Colonic mucosa (tissue), 4 donors: ENCODE data around the gene ITGA1. TPM values are rescaled to one million over a fixed set of nuclear protein-coding genes. Genes with fewer than 3 reads are reported as not detected.

Experiments used
- DNase-seq: peaks from one replicate; pipeline ENCODE4 v3.0.0-alpha.2; 2020
- H3K27ac ChIP-seq: fragments of 200-600 bp; one replicate; pipeline ENCODE4 v1.8.0; 2021
- H3K27me3 ChIP-seq: fragments of 200-600 bp; one replicate; pipeline ENCODE4 v1.8.0; 2021
- H3K36me3 ChIP-seq: fragments of 200-600 bp; one replicate; pipeline ENCODE4 v1.8.0; 2021
- H3K4me1 ChIP-seq: fragments of 200-600 bp; one replicate; pipeline ENCODE4 v1.8.0; 2021; ENCODE audit warnings: mild to moderate bottlenecking
- H3K4me3 ChIP-seq: fragments of 200-600 bp; one replicate; pipeline ENCODE4 v1.8.0; 2021
- H3K9ac ChIP-seq, 2 donors: one replicate each; pipeline ENCODE4 v1.7.0; 2013; ENCODE audit warnings: control low read depth in 2 of 2, low read depth in 2 of 2, low read length in 2 of 2
- H3K9me3 ChIP-seq: fragments of 200-600 bp; one replicate; pipeline ENCODE4 v1.8.0; 2021
- CTCF ChIP-seq: fragments of 200-600 bp; IDR thresholded peaks from one replicate; pipeline ENCODE4 v1.8.0; 2022; ENCODE audit warnings: antibody characterized with exemption, mild to moderate bottlenecking
- intact Hi-C: fragments of 100-400 bp; cut with DNase I; formaldehyde crosslinking; loops from one replicate; pipeline ENCODE4 v1.14.1; 2022
- total RNA-seq, 2 donors: library from RNA; stranded (reverse); fragmentation: NEBNext Ultra II Directional in 1 of 2; extraction: Animal tissue kit (Norgen Biotek cat#: 25700) in 1 of 2; gene quantifications; one replicate each; pipeline ENCODE4 v1.2.1, GENCODE V29; 2021
- donor health status: healthy.
- donor health status: DM: no; HTN: no; CAD: no.
- donor health status: DM: no; HTN: no; CAD: no.

ITGA1 gene
- total RNA-seq, 2 donors from 2014 or later = 19.2 to 52.5 TPM

DNA sequence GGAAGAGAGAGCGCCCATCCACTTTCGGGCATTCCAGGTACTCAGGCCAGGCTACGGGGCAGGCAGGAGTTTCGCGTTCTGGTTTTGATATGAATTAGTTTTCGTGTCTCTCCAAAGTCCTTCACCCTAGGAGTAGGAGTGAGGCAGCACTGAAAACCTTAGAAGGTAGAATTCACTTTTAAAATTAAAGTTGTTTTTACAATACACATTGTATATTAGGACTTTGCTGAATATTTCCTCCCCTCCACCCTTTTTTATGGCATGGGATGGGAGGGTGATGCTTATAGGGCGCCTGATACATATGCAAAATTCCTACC is 747 bp downstream of the ITGA1 start:
- DNase-seq = no peak
- Histone ChIP-seq H3K36me3 (no peaks in the 10 kb centered on the region), H3K9ac (peak overlapping the region; percentile 74 to 84), H3K4me1 (peaks cover 4% of the 10 kb centered on the region), H3K4me3 (peak overlapping the region; percentile 74), H3K27me3 (no peaks in the 10 kb centered on the region), H3K9me3 (no peaks in the 10 kb centered on the region), H3K27ac (peak overlapping the region; percentile 97)
- intact Hi-C loops = loop anchor here (10.0 kb wide), 1 partner anchor 306 kb away; no protein-coding TSS in a partner anchor
- no peak for TF ChIP-seq CTCF

- DNase-seq = no peak
- H3K4me3 ChIP-seq = peak overlapping the region; percentile 74
- H3K27ac ChIP-seq = peak overlapping the region; percentile 97
- H3K9ac ChIP-seq = peak overlapping the region in 1 of 2 donors; percentile 84
- peaks cover 4% of the 10 kb centered on the region for H3K4me1 ChIP-seq
- H3K36me3 ChIP-seq = no peaks in the 10 kb centered on the region
- no peaks in the 10 kb centered on the region for H3K27me3 ChIP-seq
- no peaks in the 10 kb centered on the region for H3K9me3 ChIP-seq
- TF ChIP-seq CTCF = no peak
- intact Hi-C loops = loop anchor here (10.0 kb wide), 1 partner anchor 305 kb away; no protein-coding TSS in a partner anchor
These were observed 1.7 kb downstream of the ITGA1 start for GRCh38 chr5:52789378-52789777.

- no peak for DNase-seq
- H3K36me3 ChIP-seq = no peaks in the 10 kb centered on the region
- no peak for TF ChIP-seq CTCF
- H3K27ac ChIP-seq = peak overlapping the region; percentile 97
- H3K4me3 ChIP-seq = peak overlapping the region; percentile 74
- H3K9me3 ChIP-seq = no peaks in the 10 kb centered on the region
- no peaks in the 10 kb centered on the region for H3K27me3 ChIP-seq
- no peak overlapping the region for H3K9ac ChIP-seq
- intact Hi-C loops = loop anchor here (10.0 kb wide), 1 partner anchor 305 kb away; no protein-coding TSS in a partner anchor
- peaks cover 4% of the 10 kb centered on the region for H3K4me1 ChIP-seq
These were observed 2.1 kb downstream of the ITGA1 start for GRCh38 chr5:52789851-52790250.

- TF ChIP-seq CTCF = no peak
- H3K27me3 ChIP-seq = no peaks in the 10 kb centered on the region
- intact Hi-C loops = no loop called here
- no peaks in the 10 kb centered on the region for H3K9me3 ChIP-seq
- H3K36me3 ChIP-seq = no peaks in the 10 kb centered on the region
- no peak overlapping the region for H3K27ac ChIP-seq
- peaks cover 4% of the 10 kb centered on the region for H3K4me1 ChIP-seq
- H3K9ac ChIP-seq = no peak overlapping the region
- DNase-seq = no peak
- H3K4me3 ChIP-seq = no peak overlapping the region
These were observed 3.6 kb downstream of the ITGA1 start for GRCh38 chr5:52791366-52791765.

DNA sequence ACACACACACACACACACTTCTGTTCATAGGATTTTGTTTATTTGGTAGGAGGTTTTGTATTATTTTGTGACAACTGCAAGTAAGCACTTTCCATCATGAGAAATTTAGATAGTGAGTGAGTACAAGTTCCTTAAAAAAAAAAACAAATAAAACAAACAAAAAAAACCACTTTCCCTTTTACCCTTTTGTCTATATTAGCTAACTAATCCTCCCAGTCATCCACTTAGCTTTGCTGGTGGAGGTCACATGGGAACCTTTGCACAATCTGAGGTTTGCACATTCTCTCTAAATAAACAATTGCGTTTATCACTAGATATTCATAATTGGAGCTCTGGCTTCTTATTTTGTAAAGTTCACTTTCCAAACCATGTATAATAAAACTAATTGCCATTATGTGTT is 6.8 kb downstream of the ITGA1 start:
- no peak overlapping the region for H3K4me3 ChIP-seq
- no peaks in the 10 kb centered on the region for H3K9me3 ChIP-seq
- peaks cover 4% of the 10 kb centered on the region for H3K4me1 ChIP-seq
- no peaks in the 10 kb centered on the region for H3K27me3 ChIP-seq
- intact Hi-C loops = no loop called here
- no peak overlapping the region for H3K27ac ChIP-seq
- no peaks in the 10 kb centered on the region for H3K36me3 ChIP-seq
- no peak for TF ChIP-seq CTCF
- no peak for DNase-seq
- no peak overlapping the region for H3K9ac ChIP-seq
